ENCODE measurements around the gene LBX1.

- TF ChIP-seq CTCF (IDR thresholded peaks at IDR 0.05) (no peak), POLR2AphosphoS5 (IDR thresholded peaks at IDR 0.05; ENCODE audit: low read depth, low read length) (no peak), REST (IDR thresholded peaks at IDR 0.05; ENCODE audit: insufficient read depth in 1 of 2, low read depth in 2 of 2, low read length in 1 of 2) (no peak), SIN3A (IDR thresholded peaks at IDR 0.05; ENCODE audit: borderline replicate concordance, insufficient read depth, low read depth, low read length) (no peak), TCF7L2 (IDR thresholded peaks at IDR 0.05; ENCODE audit: low read depth, low read length) (no peak)
These were observed 4.6 kb upstream of the LBX1 start for GRCh38 chr10:101233863-101234262.
